Calu3 (cell line): ENCODE measurements around the gene ADAD2. TPM values are rescaled to one million over a fixed set of nuclear protein-coding genes. Genes with fewer than 3 reads are reported as not detected.
"Not testable (repeated sequence)": the region's sequence is repeated elsewhere in the genome, so short reads cannot be mapped to it uniquely, and the experiment has no call there.

Experiments
- BruUV-seq: library from RNA; stranded (reverse); fragments of 400-500 nt; replicated peaks from 2 replicates; lab custom pipeline; 2021; lab: Mats Ljungman, UMichigan
- CTCF ChIA-PET: fragments of 300-600 bp; sonication (Branson Sonifier 250); formaldehyde crosslinking; loops from one replicate; lab custom pipeline; 2022; ENCODE audit warnings: antibody characterized with exemption; lab: Charles Lee
- DNase-seq: peaks from one replicate; pipeline ENCODE4 v3.0.0; 2022
- H3K27ac Mint-ChIP-seq: one replicate; pipeline ENCODE4 v1.8.0; 2022; ENCODE audit warnings: mixed read lengths; ENCODE audit not compliant: unreplicated experiment
- H3K27me3 Mint-ChIP-seq: one replicate; pipeline ENCODE4 v1.8.0; 2022; ENCODE audit warnings: mixed read lengths; ENCODE audit not compliant: unreplicated experiment
- H3K36me3 Mint-ChIP-seq: one replicate; pipeline ENCODE4 v1.8.0; 2022; ENCODE audit warnings: mild to moderate bottlenecking, moderate library complexity, mixed read lengths; ENCODE audit not compliant: insufficient read depth, unreplicated experiment
- H3K4me1 Mint-ChIP-seq: one replicate; pipeline ENCODE4 v1.8.0; 2022; ENCODE audit warnings: mild to moderate bottlenecking, low read depth, mixed read lengths; ENCODE audit not compliant: unreplicated experiment
- H3K4me3 Mint-ChIP-seq: one replicate; pipeline ENCODE4 v1.8.0; 2022; ENCODE audit warnings: mild to moderate bottlenecking, low read depth, moderate library complexity, mixed read lengths; ENCODE audit not compliant: unreplicated experiment
- H3K9me3 Mint-ChIP-seq: one replicate; pipeline ENCODE4 v1.8.0; 2022; ENCODE audit warnings: low read depth, mixed read lengths; ENCODE audit not compliant: unreplicated experiment
- CTCF ChIP-seq: fragments of 200-600 bp; IDR thresholded peaks from one replicate; pipeline ENCODE4 v1.8.0; 2022; ENCODE audit warnings: antibody characterized with exemption; ENCODE audit not compliant: unreplicated experiment
- intact Hi-C: fragments of 100-400 bp; cut with micrococcal nuclease; formaldehyde crosslinking; loops from one replicate; pipeline ENCODE4 v1.10.0; 2022; ENCODE audit not compliant: unreplicated experiment
- total RNA-seq: library from RNA; stranded (reverse); gene quantifications from 2 replicates; pipeline ENCODE4 v1.2.3, GENCODE V29; 2022

Gene ADAD2
- total RNA-seq, 1 experiment from 2014 or later: not detected

- H3K27me3 Mint-ChIP-seq: peaks cover 45% of the 10 kb centered on the region
- no peak for DNase-seq
- H3K36me3 Mint-ChIP-seq: no peaks in the 10 kb centered on the region
- no peak overlapping the region for H3K27ac Mint-ChIP-seq
- H3K4me1 Mint-ChIP-seq: no peaks in the 10 kb centered on the region
- intact Hi-C loops: no loop called here
- H3K4me3 Mint-ChIP-seq: no peak overlapping the region
- no peak for TF ChIP-seq CTCF
- no peaks in the 10 kb centered on the region for H3K9me3 Mint-ChIP-seq
- CTCF ChIA-PET: interaction anchor here (0.7 kb wide), 1 partner anchor 25 kb away, joined by 3 read pairs; the partner anchor contains the start of gene TAF1C
- BruUV-seq: no TSS peak
Measured at GRCh38 chr16:84212154-84212553, 21.2 kb downstream of the ADAD2 start.

GRCh38 chr16:84212631-84213030 lies 21.7 kb downstream of the ADAD2 start:
- intact Hi-C loops: no loop called here
- CTCF ChIA-PET: interaction anchor here (1.0 kb wide), 1 partner anchor 8 kb away, joined by 3 read pairs; no protein-coding TSS in a partner anchor
- H3K4me1 Mint-ChIP-seq: no peaks in the 10 kb centered on the region
- no peak overlapping the region for H3K27ac Mint-ChIP-seq
- peaks cover 45% of the 10 kb centered on the region for H3K27me3 Mint-ChIP-seq
- no peak for DNase-seq
- H3K9me3 Mint-ChIP-seq: no peaks in the 10 kb centered on the region
- TF ChIP-seq CTCF: no peak
- H3K4me3 Mint-ChIP-seq: no peak overlapping the region
- BruUV-seq: no TSS peak
- no peaks in the 10 kb centered on the region for H3K36me3 Mint-ChIP-seq

DNA sequence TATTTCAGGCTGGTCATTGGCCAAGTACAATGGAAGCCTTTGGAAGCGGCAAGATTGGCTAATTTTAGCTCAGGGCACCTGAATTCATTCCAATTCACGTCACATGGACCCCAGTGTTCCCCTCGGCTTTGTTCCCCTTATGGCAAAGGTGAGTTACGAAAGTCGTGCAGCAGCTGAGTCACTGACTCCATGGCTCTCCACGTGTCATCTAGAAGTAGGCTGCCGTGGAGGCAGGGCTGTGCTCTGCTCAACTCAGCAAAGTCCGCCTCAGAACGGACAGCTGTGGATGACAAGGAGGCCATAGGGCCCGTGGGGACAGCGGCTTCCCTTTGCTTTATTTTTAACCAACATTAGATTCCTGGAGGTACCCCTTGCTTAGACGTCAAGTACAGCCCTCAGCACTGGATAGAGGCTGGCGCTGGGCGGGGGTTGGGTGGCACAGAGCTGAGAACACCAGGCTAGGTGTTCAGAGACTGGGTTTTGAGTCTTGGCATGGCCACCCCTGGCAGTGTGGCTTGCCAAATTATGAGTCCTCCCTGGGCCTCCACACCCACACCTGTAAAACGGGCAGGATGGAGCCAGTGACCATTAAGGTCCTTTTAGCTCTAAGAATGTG lies 23.6 kb downstream of the ADAD2 start:
- Mint-ChIP-seq H3K27ac (no peak overlapping the region), H3K27me3 (peaks cover 58% of the 10 kb centered on the region), H3K36me3 (no peaks in the 10 kb centered on the region), H3K4me1 (no peaks in the 10 kb centered on the region), H3K4me3 (no peak overlapping the region), H3K9me3 (no peaks in the 10 kb centered on the region)
- BruUV-seq: no TSS peak
- intact Hi-C loops: no loop called here
- DNase-seq: no peak
- CTCF ChIA-PET: no interaction called here
- no peak for TF ChIP-seq CTCF

DNA sequence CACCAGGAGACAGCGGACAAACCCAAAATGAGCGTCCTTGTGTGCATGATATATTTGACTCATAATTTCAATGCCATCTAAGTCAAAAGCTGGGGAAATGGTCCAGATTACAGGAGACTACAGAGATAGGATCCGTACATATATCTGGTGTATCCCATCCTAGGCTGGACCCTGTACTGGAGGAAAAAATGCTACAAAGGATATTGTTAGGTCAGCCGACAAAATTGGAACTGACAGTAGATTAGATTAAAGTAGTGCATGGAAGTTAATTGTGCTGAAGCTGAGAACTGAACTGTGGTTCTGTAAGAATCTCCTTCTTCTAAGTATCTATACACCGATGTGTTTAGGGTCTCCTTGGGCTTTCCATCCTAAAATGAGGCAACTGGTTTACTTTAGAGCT lies 24.6 kb downstream of the ADAD2 start:
- Mint-ChIP-seq H3K27ac (no peak overlapping the region), H3K27me3 (peaks cover 63% of the 10 kb centered on the region), H3K4me1 (no peaks in the 10 kb centered on the region), H3K36me3 (no peaks in the 10 kb centered on the region), H3K4me3 (no peak overlapping the region), H3K9me3 (no peaks in the 10 kb centered on the region)
- no TSS peak for BruUV-seq
- DNase-seq: no peak
- TF ChIP-seq CTCF: no peak
- intact Hi-C loops: no loop called here
- CTCF ChIA-PET: interaction anchor here (0.6 kb wide), 1 partner anchor 1913 kb away, joined by 3 read pairs; no protein-coding TSS in a partner anchor

GRCh38 chr16:84216144-84216543 lies 25.2 kb downstream of the ADAD2 start:
- H3K4me3 Mint-ChIP-seq, H3K4me1 Mint-ChIP-seq, H3K27ac Mint-ChIP-seq, H3K9me3 Mint-ChIP-seq, DNase-seq, H3K36me3 Mint-ChIP-seq, BruUV-seq, intact Hi-C loops: not testable (repeated sequence)
- peaks cover 69% of the 10 kb centered on the region for H3K27me3 Mint-ChIP-seq
- CTCF ChIA-PET: interaction anchor here (1.3 kb wide), 1 partner anchor 222 kb away, joined by 7 read pairs; no protein-coding TSS in a partner anchor
